ENCODE data around the gene LRCH4.

LRCH4 gene

GRCh38 chr7:100604976-100605911, 19.3 kb upstream of the LRCH4 start:
- DNase-seq = no peak

- DNase-seq = peak; percentile 57 to 70 (median 65)
Observed at GRCh38 chr7:100604028-100604975, 18.4 kb upstream of the LRCH4 start.

- DNase-seq = no peak
Observed at GRCh38 chr7:100603726-100604027, 17.7 kb upstream of the LRCH4 start.

GRCh38 chr7:100602889-100603725, 17.2 kb upstream of the LRCH4 start:
- DNase-seq = no peak

- no peak for DNase-seq
Observed at GRCh38 chr7:100600730-100601038, 14.8 kb upstream of the LRCH4 start.

- no peak for DNase-seq
Observed at GRCh38 chr7:100599911-100600729, 14.2 kb upstream of the LRCH4 start.

GRCh38 chr7:100598425-100598824, 12.5 kb upstream of the LRCH4 start:
- DNase-seq = no peak

- DNase-seq = no peak
Observed at GRCh38 chr7:100595188-100595587, 9.3 kb upstream of the LRCH4 start.

GRCh38 chr7:100591596-100591995, 5.7 kb upstream of the LRCH4 start:
- DNase-seq = no peak

- DNase-seq = no peak
Observed at GRCh38 chr7:100590077-100590737, 4.3 kb upstream of the LRCH4 start.

GRCh38 chr7:100589341-100589947, 3.5 kb upstream of the LRCH4 start:
- DNase-seq = no peak

GRCh38 chr7:100588438-100588837, 2.5 kb upstream of the LRCH4 start:
- DNase-seq = no peak

GRCh38 chr7:100586266-100587025, 517 bp upstream of the LRCH4 start, which contains the start of gene FBXO24:
Gene FBXO24, plus strand, starts transcription at chr7:100586328. Its CDS starts 298 bp downstream, at chr7:100586626.
- DNase-seq = peak; percentile 98 to 100 (median 98)

- no peak for DNase-seq
Observed at GRCh38 chr7:100584683-100585510, 1.0 kb downstream of the LRCH4 start.

- no peak for DNase-seq
Observed at GRCh38 chr7:100584054-100584682, 1.8 kb downstream of the LRCH4 start.

GRCh38 chr7:100583132-100584053, 2.5 kb downstream of the LRCH4 start:
- DNase-seq = peak in 3 of 4 experiments; percentile 22 to 49 (median 49)

GRCh38 chr7:100582650-100583049, 3.3 kb downstream of the LRCH4 start:
- no peak for DNase-seq

Measured in activated CD4-positive, CD25-positive, alpha-beta regulatory T cell (primary cell).